HG02798 (cell line): ENCODE results near the gene NTSR1.

Source experiments
- ATAC-seq: cut with Tn5 transposase; IDR thresholded peaks from one replicate; pipeline ENCODE4 v1.9.1; 2021; ENCODE audit warnings: mild to moderate bottlenecking; ENCODE audit not compliant: unreplicated experiment, poor library complexity

NTSR1 gene

GRCh38 chr20:62723768-62724450, 15.3 kb downstream of the NTSR1 start:
- no peak for ATAC-seq

GRCh38 chr20:62724692-62725595, 16.3 kb downstream of the NTSR1 start:
- no peak for ATAC-seq

- ATAC-seq, result no peak
These were observed 17.1 kb downstream of the NTSR1 start for GRCh38 chr20:62725596-62726268.

- no peak for ATAC-seq
These were observed 17.6 kb downstream of the NTSR1 start for GRCh38 chr20:62726276-62726675.

GRCh38 chr20:62726716-62727583, 18.3 kb downstream of the NTSR1 start:
- ATAC-seq, result no peak

GRCh38 chr20:62727584-62728027, 19.0 kb downstream of the NTSR1 start:
- ATAC-seq, result no peak

GRCh38 chr20:62728028-62728780, 19.6 kb downstream of the NTSR1 start:
- no peak for ATAC-seq

- no peak for ATAC-seq
These were observed 20.2 kb downstream of the NTSR1 start for GRCh38 chr20:62728781-62729300.

GRCh38 chr20:62730481-62730880, 21.8 kb downstream of the NTSR1 start:
- ATAC-seq, result no peak

GRCh38 chr20:62732031-62732760, 23.6 kb downstream of the NTSR1 start:
- ATAC-seq, result no peak

GRCh38 chr20:62732842-62733525, 24.3 kb downstream of the NTSR1 start:
- ATAC-seq, result no peak

- ATAC-seq, result no peak
These were observed 24.8 kb downstream of the NTSR1 start for GRCh38 chr20:62733526-62733842.

- no peak for ATAC-seq
These were observed 25.3 kb downstream of the NTSR1 start for GRCh38 chr20:62733891-62734290.

GRCh38 chr20:62734326-62734725, 25.7 kb downstream of the NTSR1 start:
- no peak for ATAC-seq

GRCh38 chr20:62734881-62735280, 26.2 kb downstream of the NTSR1 start:
- ATAC-seq, result no peak

- ATAC-seq, result no peak
These were observed 26.7 kb downstream of the NTSR1 start for GRCh38 chr20:62735331-62735821.

GRCh38 chr20:62736026-62736406, 27.4 kb downstream of the NTSR1 start:
- no peak for ATAC-seq
